Left lung (tissue), 10 donors: ENCODE measurements around the gene WDFY2. TPM values are rescaled to one million over a fixed set of nuclear protein-coding genes. Genes with fewer than 3 reads are reported as not detected.

Source experiments
- ATAC-seq: fragments of 200-7000 bp; cut with Tn5 transposase; one replicate; pipeline ENCODE4 v1.9.1; 2020; ENCODE audit warnings: moderate library complexity
- DNase-seq, 4 donors: peaks; one replicate each; pipeline ENCODE4 v3.0.0-alpha.2; 2013 to 2020
- H3K27ac ChIP-seq, 2 donors: fragments of 200-600 bp; sonication (generic) in 1 of 2; one replicate each; pipeline versions ENCODE4 v1.5.0 to v1.8.0; 2020 to 2021
- H3K27me3 ChIP-seq, 2 donors: fragments of 200-600 bp; sonication (generic) in 1 of 2; one replicate each; pipeline versions ENCODE4 v1.5.0 to v1.8.0; 2020 to 2021
- H3K36me3 ChIP-seq, 2 donors: fragments of 200-600 bp; sonication (generic) in 1 of 2; one replicate each; pipeline versions ENCODE4 v1.5.0 to v1.8.0; 2020 to 2021
- H3K4me1 ChIP-seq, 2 donors: fragments of 200-600 bp; one replicate each; pipeline ENCODE4 v1.8.0; 2021
- H3K4me3 ChIP-seq, 2 donors: fragments of 200-600 bp; sonication (generic) in 1 of 2; one replicate each; pipeline versions ENCODE4 v1.5.0 to v1.8.0; 2020 to 2021; ENCODE audit warnings: mild to moderate bottlenecking in 1 of 2
- H3K9me3 ChIP-seq, 2 donors: fragments of 200-600 bp; sonication (generic) in 1 of 2; one replicate each; pipeline versions ENCODE4 v1.5.0 to v1.8.0; 2020 to 2021
- CTCF ChIP-seq, 2 donors: fragments of 200-600 bp; sonication (generic) in 1 of 2; IDR thresholded peaks; one replicate each; pipeline versions ENCODE4 v1.5.0 to v1.8.0; 2021; ENCODE audit warnings: antibody characterized with exemption in 2 of 2
- intact Hi-C, 2 donors: fragments of 100-400 bp; cut with DNase I; formaldehyde crosslinking; loops; one replicate each; pipeline versions ENCODE4 v1.11.2 to v1.14.2; 2022
- polyA plus RNA-seq, 6 donors: library from polyadenylated mRNA; unstranded; fragments of 120-200 nt; gene quantifications; one replicate each; pipeline ENCODE4 v1.2.1, GENCODE V29; 2013; ENCODE audit not compliant: insufficient read length in 6 of 6
- total RNA-seq, 2 donors: library from RNA; stranded (reverse); fragmentation: NEBNext Ultra II Directional; extraction: Animal tissue kit (Norgen Biotek cat#: 25700); gene quantifications; one replicate each; pipeline ENCODE4 v1.2.1, GENCODE V29; 2021
- donor health status: DM: no; HTN: yes; CAD: no.
- donor health status: DM: no; HTN: no; CAD: no.

WDFY2 gene
- total and polyA plus RNA-seq, 8 donors, result 9.7 to 33.3 (median 22.1) TPM

GRCh38 chr13:51760592-51760991 is 176.3 kb downstream of the WDFY2 start:
- H3K9me3 ChIP-seq, result no peaks in the 10 kb centered on the region
- DNase-seq, result no peak
- no peaks in the 10 kb centered on the region for H3K27me3 ChIP-seq
- H3K4me1 ChIP-seq, result peaks cover 10 to 16% of the 10 kb centered on the region in 2 donors
- H3K36me3 ChIP-seq, result peaks cover 0 to 75% of the 10 kb centered on the region in 2 donors
- no peak for ATAC-seq
- intact Hi-C loops, result no loop called here
- no peak overlapping the region for H3K4me3 ChIP-seq
- no peak for TF ChIP-seq CTCF (IDR thresholded peaks at IDR 0.05)
- H3K27ac ChIP-seq, result no peak overlapping the region

- Histone ChIP-seq H3K27ac (no peak overlapping the region), H3K4me3 (no peak overlapping the region), H3K36me3 (peaks cover 0 to 68% of the 10 kb centered on the region in 2 donors), H3K27me3 (no peaks in the 10 kb centered on the region), H3K9me3 (no peaks in the 10 kb centered on the region), H3K4me1 (peaks cover 10 to 16% of the 10 kb centered on the region in 2 donors)
- TF ChIP-seq CTCF (IDR thresholded peaks at IDR 0.05), result no peak
- ATAC-seq (no peak), DNase-seq (no peak)
- intact Hi-C loops, result no loop called here
Measured at GRCh38 chr13:51761643-51762350, 177.5 kb downstream of the WDFY2 start.

- intact Hi-C loops, result no loop called here
- Histone ChIP-seq H3K27ac (no peak overlapping the region), H3K4me1 (peaks cover 10 to 16% of the 10 kb centered on the region in 2 donors), H3K36me3 (peaks cover 0 to 65% of the 10 kb centered on the region in 2 donors), H3K4me3 (no peak overlapping the region), H3K27me3 (no peaks in the 10 kb centered on the region), H3K9me3 (no peaks in the 10 kb centered on the region)
- ATAC-seq, result no peak
- no peak for TF ChIP-seq CTCF (IDR thresholded peaks at IDR 0.05)
- DNase-seq, result no peak
Measured at GRCh38 chr13:51763486-51763885, 179.2 kb downstream of the WDFY2 start.

GRCh38 chr13:51764184-51765141 is 180.2 kb downstream of the WDFY2 start:
- Histone ChIP-seq H3K4me1 (peaks cover 10 to 16% of the 10 kb centered on the region in 2 donors), H3K27ac (peak overlapping the region; percentile 55 to 76), H3K9me3 (no peaks in the 10 kb centered on the region), H3K27me3 (no peaks in the 10 kb centered on the region), H3K4me3 (no peak overlapping the region), H3K36me3 (peaks cover 0 to 55% of the 10 kb centered on the region in 2 donors)
- intact Hi-C loops, result no loop called here
- ATAC-seq (peak; percentile 85), DNase-seq (peak in 3 of 4 donors; percentile 19 to 75 (median 65))
- no peak for TF ChIP-seq CTCF (IDR thresholded peaks at IDR 0.05)

- intact Hi-C loops, result no loop called here
- peaks cover 10 to 16% of the 10 kb centered on the region in 2 donors for H3K4me1 ChIP-seq
- H3K4me3 ChIP-seq, result no peak overlapping the region
Measured at GRCh38 chr13:51765142-51765515, 180.9 kb downstream of the WDFY2 start.

More at GRCh38 chr13:51765142-51765515, 180.9 kb downstream of the WDFY2 start:
- no peak for TF ChIP-seq CTCF (IDR thresholded peaks at IDR 0.05)
- ATAC-seq (no peak), DNase-seq (no peak)
- H3K36me3 ChIP-seq, result peaks cover 0 to 48% of the 10 kb centered on the region in 2 donors
- no peaks in the 10 kb centered on the region for H3K27me3 ChIP-seq
- no peaks in the 10 kb centered on the region for H3K9me3 ChIP-seq
- H3K27ac ChIP-seq, result peak overlapping the region; percentile 55 to 76
